GM12872 (cell line): ENCODE data around the gene GTF2A1.

Source experiments
- TF ChIP-seq, protein P1 (sequence below): IDR thresholded peaks from 3 replicates; pipeline ENCODE4 v1.5.1; 2011; ENCODE audit warnings: low read depth, mild to moderate bottlenecking, low read length, moderate library complexity; ENCODE audit not compliant: insufficient read depth

GTF2A1 gene

DNA sequence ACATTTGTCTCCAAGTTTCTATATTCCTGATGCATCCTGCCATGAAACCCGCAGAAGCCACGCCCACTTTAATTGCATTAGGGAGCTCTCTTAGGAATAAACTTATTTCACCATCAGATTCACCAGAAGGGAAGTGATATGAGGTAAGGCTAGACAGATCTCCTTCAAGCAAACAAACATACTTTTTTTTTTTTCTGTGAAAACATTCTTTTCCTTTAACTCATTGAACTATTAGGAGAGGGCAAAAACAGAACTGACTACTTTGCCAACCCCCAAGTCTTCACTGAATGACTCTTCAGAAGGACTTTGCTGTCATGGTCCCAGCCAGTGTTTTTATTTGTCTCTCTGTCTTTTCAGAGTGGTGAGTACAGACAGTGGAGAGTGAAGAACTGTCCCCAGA is 48.4 kb downstream of the GTF2A1 start:
- TF ChIP-seq, protein P1, sequence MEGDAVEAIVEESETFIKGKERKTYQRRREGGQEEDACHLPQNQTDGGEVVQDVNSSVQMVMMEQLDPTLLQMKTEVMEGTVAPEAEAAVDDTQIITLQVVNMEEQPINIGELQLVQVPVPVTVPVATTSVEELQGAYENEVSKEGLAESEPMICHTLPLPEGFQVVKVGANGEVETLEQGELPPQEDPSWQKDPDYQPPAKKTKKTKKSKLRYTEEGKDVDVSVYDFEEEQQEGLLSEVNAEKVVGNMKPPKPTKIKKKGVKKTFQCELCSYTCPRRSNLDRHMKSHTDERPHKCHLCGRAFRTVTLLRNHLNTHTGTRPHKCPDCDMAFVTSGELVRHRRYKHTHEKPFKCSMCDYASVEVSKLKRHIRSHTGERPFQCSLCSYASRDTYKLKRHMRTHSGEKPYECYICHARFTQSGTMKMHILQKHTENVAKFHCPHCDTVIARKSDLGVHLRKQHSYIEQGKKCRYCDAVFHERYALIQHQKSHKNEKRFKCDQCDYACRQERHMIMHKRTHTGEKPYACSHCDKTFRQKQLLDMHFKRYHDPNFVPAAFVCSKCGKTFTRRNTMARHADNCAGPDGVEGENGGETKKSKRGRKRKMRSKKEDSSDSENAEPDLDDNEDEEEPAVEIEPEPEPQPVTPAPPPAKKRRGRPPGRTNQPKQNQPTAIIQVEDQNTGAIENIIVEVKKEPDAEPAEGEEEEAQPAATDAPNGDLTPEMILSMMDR: no peak

DNA sequence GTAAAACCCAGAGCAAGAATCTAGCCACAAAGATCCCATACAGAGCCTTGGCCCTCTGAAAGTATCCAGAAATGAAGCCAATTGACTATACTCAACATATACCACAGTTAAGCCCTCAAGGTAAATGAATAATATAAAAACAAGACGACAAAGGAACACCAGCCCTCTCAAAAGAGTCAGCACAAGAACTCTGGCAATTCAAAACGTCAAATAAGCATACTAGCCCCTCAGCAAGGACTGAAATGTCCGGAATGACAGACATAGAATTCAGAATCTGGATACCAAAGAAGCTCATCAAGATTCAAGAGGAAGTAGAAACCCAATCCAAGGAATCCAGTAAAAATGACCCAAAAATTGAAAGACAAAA is 49.9 kb downstream of the GTF2A1 start:
- TF ChIP-seq, protein P1: no peak

DNA sequence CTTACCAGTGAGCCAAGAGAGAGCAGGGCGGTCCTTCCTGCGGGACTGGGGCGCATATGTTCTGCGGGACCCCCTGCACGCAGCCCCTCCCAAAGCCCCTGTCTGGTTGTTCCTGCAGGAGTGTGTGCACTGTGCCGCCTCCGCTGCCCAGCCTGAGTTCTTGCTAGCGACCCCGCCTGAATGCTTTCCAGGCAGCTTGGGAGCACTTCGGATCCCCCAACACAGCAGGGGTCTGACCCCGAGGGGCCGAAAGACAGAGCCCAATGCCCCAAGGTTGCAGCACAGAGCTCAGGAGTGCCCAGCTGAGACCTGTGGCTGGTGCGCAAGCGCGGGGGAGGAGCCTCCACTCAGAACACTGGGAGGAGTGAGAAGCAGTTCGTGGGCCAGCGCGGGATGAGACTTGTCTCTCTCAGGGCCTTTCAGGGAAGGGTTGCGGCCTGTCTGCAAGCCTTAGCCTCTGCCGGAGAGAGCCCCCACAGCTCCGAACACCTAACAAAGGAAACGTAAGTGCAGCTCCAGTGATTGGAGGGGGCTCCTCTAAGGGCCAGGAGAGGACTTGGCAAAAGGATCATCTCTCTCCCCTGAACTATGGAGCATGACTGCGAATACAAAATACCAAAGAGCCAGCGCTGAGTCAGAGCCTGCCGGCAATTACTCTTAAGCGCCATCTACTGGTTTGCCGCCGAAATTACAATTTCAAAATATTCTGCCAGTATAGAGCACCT is 50.5 kb downstream of the GTF2A1 start:
- TF ChIP-seq, protein P1: peak; percentile 86

DNA sequence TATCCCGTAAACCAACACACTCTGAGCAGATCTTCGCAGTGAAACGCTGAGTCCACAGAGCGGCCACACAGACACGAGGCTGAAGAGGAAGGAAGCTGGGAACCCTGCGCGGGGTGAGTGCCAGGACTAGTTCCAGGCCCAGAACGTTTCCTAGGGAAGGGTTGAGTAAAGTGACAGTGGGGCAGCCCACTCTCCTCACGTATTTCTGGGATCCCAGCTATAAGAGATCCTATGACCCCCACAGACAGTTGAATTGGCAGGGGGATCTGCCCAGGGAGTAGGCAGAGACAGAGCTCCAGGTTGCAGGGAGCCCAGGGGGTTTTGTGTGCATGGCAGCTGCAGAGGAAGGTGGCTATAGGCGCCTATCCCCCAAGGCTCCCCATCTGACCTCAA is 51.1 kb downstream of the GTF2A1 start:
- TF ChIP-seq, protein P1: no peak

DNA sequence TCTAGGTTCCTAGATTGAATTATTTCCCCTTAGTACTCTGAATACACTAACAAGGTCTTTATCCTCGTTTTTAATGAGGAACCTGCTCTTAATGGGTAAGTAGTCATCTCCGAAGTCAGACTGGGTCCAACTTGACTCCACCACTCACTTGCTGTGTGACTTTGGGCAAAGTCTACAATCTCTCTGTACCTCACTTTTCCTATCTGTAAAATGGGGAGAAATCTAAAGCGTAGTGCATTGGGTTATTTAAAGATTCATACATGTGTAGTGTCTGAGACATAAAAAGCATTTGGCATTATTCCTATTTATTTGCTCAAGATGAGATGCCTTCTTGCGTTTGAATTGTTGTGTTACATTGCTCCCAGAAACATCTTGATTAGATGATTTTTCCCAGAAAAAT is 51.5 kb downstream of the GTF2A1 start:
- TF ChIP-seq, protein P1: no peak

DNA sequence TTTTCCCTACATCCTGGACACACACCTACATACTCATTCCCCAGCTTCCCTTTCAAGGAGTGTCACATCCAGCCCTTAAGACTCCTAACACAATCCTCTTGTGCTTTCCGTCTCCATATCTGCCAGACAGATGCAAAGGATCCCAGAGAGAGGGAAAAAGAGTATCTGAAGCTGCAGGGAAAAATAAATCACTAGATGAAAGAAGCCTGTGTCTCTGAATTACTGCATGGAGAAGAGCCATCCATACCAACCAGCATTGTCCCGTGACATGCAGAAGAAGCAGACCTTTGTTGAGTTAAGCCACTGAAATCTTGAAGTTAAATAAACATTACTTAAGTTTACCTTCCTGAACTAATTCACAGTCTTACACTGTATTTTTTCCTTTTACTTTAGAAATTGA is 54.6 kb downstream of the GTF2A1 start:
- TF ChIP-seq, protein P1: no peak

DNA sequence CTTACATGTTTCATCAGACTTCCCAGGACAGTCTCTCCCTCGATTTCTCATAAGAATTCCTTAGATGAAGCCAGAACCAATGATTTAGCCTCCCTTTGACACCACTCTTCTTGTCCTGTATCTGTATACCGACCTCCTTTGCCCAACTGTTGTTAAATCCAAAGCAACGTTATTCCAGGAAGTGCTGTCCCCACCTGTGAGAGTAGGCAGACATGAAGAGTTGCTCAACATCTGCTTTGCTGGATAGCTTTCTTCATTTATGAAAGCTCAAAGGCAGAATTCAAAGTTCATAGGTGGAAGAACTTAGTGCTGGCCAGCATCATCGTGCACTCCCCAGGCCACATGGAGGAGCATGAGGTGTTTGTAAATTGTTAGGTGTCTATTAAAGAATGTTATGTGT is 55.6 kb downstream of the GTF2A1 start:
- TF ChIP-seq, protein P1: no peak
